ENCODE measurements around the gene ZNF74. TPM values are rescaled to one million over a fixed set of nuclear protein-coding genes. Genes with fewer than 3 reads are reported as not detected.
"Not testable (repeated sequence)": the region's sequence is repeated elsewhere in the genome, so short reads cannot be mapped to it uniquely, and the experiment has no call there.

ZNF74 gene
- total RNA-seq, 1 donor from 2014 or later, result 20.4 TPM

DNA sequence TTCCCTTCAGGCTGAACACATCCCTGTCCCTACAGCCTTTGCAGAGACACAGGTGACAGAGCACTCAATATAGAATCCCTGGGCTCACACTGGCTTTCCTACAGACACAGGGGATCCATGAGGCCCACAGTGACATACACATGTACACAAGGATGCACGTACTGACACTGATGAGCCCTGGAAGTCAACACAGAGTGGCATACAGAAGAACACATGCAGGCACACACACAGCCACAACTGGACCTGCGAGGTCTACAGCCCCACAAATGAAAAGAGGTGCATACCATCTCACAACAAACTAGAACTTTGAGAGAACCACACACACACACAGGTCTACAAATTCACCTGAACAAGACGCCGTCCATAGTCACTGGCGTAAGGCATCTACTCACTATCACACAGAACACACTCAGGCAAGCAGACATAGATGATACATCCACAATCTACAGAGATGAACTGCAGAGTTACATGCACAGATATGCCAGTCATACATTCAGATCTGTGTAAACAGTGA lies 3.5 kb upstream of the ZNF74 start:
- H3K4me1 Mint-ChIP-seq (ENCODE audit: unreplicated experiment), result peaks cover 15% of the 10 kb centered on the region
- peaks cover 26% of the 10 kb centered on the region for H3K27me3 Mint-ChIP-seq (ENCODE audit: unreplicated experiment)
- TF ChIP-seq, protein P1, sequence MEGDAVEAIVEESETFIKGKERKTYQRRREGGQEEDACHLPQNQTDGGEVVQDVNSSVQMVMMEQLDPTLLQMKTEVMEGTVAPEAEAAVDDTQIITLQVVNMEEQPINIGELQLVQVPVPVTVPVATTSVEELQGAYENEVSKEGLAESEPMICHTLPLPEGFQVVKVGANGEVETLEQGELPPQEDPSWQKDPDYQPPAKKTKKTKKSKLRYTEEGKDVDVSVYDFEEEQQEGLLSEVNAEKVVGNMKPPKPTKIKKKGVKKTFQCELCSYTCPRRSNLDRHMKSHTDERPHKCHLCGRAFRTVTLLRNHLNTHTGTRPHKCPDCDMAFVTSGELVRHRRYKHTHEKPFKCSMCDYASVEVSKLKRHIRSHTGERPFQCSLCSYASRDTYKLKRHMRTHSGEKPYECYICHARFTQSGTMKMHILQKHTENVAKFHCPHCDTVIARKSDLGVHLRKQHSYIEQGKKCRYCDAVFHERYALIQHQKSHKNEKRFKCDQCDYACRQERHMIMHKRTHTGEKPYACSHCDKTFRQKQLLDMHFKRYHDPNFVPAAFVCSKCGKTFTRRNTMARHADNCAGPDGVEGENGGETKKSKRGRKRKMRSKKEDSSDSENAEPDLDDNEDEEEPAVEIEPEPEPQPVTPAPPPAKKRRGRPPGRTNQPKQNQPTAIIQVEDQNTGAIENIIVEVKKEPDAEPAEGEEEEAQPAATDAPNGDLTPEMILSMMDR (IDR thresholded peaks at IDR 0.05), result no peak
- no peak overlapping the region for H3K4me3 Mint-ChIP-seq (ENCODE audit: unreplicated experiment)
- DNase-seq (ENCODE audit: extremely low spot score, unreplicated experiment), result no peak
- peaks cover 6% of the 10 kb centered on the region for H3K9me3 Mint-ChIP-seq (ENCODE audit: unreplicated experiment)
- no peaks in the 10 kb centered on the region for H3K36me3 Mint-ChIP-seq (ENCODE audit: unreplicated experiment)
- no peak overlapping the region for H3K27ac Mint-ChIP-seq (ENCODE audit: unreplicated experiment)

GRCh38 chr22:20391222-20391621 lies 2.7 kb upstream of the ZNF74 start:
- Mint-ChIP-seq H3K27ac (ENCODE audit: unreplicated experiment) (no peak overlapping the region), H3K4me3 (ENCODE audit: unreplicated experiment) (no peak overlapping the region), H3K27me3 (ENCODE audit: unreplicated experiment) (peaks cover 20% of the 10 kb centered on the region), H3K36me3 (ENCODE audit: unreplicated experiment) (no peaks in the 10 kb centered on the region), H3K4me1 (ENCODE audit: unreplicated experiment) (peaks cover 23% of the 10 kb centered on the region), H3K9me3 (ENCODE audit: unreplicated experiment) (peaks cover 6% of the 10 kb centered on the region)
- no peak for DNase-seq (ENCODE audit: extremely low spot score, unreplicated experiment)
- TF ChIP-seq, protein P1 (IDR thresholded peaks at IDR 0.05), result no peak

DNA sequence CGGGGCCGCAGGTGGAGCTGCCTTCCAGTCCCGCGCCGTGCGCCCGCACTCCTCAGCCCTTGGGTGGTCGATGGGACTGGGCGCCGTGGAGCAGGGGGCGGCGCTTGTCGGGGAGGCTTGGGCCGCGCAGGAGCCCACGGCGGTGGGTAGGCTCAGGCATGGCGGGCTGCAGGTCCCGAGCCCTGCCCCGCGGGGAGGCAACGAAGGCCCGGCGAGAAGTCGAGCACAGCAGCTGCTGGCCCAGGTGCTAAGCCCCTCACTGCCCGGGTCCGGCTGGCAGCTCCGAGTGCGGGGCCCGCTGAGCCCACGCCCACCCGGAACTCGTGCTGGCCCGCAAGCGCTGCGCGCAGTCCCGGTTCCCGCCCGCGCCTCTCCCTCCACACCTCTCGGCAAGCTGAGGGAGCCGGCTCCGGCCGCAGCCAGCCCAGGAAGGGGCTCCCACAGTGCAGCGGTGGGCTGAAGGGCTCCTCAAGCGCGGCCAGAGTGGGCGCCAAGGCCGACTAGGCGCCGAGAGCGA lies 1.5 kb upstream of the ZNF74 start:
- not testable (repeated sequence) for H3K9me3 Mint-ChIP-seq (ENCODE audit: unreplicated experiment); H3K27me3 Mint-ChIP-seq (ENCODE audit: unreplicated experiment); H3K27ac Mint-ChIP-seq (ENCODE audit: unreplicated experiment); H3K4me3 Mint-ChIP-seq (ENCODE audit: unreplicated experiment); DNase-seq (ENCODE audit: extremely low spot score, unreplicated experiment); H3K36me3 Mint-ChIP-seq (ENCODE audit: unreplicated experiment)
- H3K4me1 Mint-ChIP-seq (ENCODE audit: unreplicated experiment), result peaks cover 33% of the 10 kb centered on the region

DNA sequence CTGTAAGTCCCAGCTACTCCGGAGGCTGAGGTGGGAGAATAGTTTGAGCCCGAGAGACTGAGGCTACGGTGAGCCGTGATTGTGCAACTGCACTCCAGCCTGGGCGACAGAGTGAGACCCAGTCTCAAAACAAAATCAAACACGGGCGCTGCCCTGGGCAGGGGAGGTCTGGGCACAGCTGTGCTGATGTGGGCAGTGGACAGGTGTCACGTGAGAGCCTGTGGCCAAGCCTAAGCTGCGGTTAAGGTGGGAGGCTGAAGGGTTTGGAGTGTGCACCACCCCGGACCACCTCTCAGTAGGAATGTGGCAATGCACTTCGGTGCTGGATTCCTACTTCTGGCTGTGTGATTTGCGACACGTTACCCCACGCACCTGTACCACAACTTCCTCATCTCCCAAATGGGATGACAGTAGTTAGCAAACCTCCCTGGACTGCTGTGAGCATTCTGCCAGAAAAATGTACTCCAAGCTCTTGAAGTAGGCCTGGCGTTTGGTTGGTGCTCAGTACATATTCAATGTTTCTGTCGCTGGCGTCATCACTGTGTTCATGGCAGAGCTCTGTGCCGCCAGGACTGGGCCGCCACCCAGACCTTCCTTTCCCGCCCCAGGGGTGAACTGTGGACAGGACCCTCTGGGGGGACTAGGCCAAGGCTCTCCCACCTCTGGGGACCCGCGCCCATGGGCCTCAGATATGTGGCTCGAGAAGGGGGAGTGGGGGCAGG lies 807 bp upstream of the ZNF74 start:
- peak overlapping the region; percentile 87 for H3K4me3 Mint-ChIP-seq (ENCODE audit: unreplicated experiment)
- peaks cover 33% of the 10 kb centered on the region for H3K4me1 Mint-ChIP-seq (ENCODE audit: unreplicated experiment)
- DNase-seq (ENCODE audit: extremely low spot score, unreplicated experiment), result no peak
- H3K36me3 Mint-ChIP-seq (ENCODE audit: unreplicated experiment), result peaks cover 2% of the 10 kb centered on the region
- TF ChIP-seq, protein P1 (IDR thresholded peaks at IDR 0.05), result no peak
- peak overlapping the region; percentile 95 for H3K27ac Mint-ChIP-seq (ENCODE audit: unreplicated experiment)
- H3K9me3 Mint-ChIP-seq (ENCODE audit: unreplicated experiment), result peaks cover 6% of the 10 kb centered on the region
- H3K27me3 Mint-ChIP-seq (ENCODE audit: unreplicated experiment), result peaks cover 3% of the 10 kb centered on the region

GRCh38 chr22:20395181-20395906 lies 1.4 kb downstream of the ZNF74 start:
- Mint-ChIP-seq H3K9me3 (ENCODE audit: unreplicated experiment) (no peaks in the 10 kb centered on the region), H3K4me1 (ENCODE audit: unreplicated experiment) (peaks cover 36% of the 10 kb centered on the region), H3K27ac (ENCODE audit: unreplicated experiment) (no peak overlapping the region), H3K4me3 (ENCODE audit: unreplicated experiment) (peak overlapping the region; percentile 87), H3K27me3 (ENCODE audit: unreplicated experiment) (no peaks in the 10 kb centered on the region), H3K36me3 (ENCODE audit: unreplicated experiment) (peaks cover 5% of the 10 kb centered on the region)
- DNase-seq (ENCODE audit: extremely low spot score, unreplicated experiment), result no peak
- TF ChIP-seq, protein P1 (IDR thresholded peaks at IDR 0.05), result no peak
